HUDEP-2 (cell line): ENCODE data around the gene RPS29.

Source experiments
- DNase-seq, 76 experiments: peaks; one replicate each; lab custom pipeline; 2025; ENCODE audit not compliant: unreplicated experiment in 76 of 76; lab: John Stamatoyannopoulos, UW

RPS29 gene

DNA sequence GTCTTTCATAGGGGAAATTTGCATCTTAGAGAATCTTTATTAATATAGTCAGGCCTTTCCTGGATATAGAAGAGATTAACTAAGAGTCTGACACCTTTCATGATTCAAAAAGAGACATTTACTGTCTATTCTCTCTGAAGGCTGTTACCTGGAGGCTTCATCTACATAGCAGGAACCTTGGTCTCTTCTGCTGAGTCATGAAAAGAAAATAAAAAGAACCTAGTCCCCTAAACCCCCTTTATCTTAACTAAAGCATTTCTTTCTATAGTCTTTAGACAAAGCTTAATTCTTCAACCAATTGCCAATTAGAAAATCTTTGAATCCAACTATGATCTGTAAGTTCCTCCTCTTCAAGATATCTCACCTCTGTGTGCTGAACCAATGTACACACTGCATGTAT lies 33.1 kb downstream of the RPS29 start:
- DNase-seq, result no peak

DNA sequence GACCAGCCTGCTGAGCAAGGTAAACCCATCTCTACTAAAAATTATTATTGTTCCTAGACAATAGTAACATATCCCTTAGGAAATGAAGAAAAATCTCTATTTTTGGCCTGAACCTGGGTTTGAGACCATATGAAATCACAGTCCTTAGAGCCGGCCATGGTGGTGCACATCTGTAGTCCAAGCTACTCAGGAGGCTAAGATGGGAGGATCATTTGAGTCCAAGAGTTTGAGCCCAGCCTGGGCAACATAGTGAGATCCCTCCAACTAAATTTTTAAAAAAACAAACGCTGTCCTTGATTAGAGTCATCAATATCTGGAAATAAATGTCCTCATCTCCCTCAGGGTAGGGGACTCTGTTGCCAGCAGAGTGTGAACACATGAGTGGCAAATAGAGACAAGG lies 34.6 kb downstream of the RPS29 start:
- DNase-seq, result no peak

DNA sequence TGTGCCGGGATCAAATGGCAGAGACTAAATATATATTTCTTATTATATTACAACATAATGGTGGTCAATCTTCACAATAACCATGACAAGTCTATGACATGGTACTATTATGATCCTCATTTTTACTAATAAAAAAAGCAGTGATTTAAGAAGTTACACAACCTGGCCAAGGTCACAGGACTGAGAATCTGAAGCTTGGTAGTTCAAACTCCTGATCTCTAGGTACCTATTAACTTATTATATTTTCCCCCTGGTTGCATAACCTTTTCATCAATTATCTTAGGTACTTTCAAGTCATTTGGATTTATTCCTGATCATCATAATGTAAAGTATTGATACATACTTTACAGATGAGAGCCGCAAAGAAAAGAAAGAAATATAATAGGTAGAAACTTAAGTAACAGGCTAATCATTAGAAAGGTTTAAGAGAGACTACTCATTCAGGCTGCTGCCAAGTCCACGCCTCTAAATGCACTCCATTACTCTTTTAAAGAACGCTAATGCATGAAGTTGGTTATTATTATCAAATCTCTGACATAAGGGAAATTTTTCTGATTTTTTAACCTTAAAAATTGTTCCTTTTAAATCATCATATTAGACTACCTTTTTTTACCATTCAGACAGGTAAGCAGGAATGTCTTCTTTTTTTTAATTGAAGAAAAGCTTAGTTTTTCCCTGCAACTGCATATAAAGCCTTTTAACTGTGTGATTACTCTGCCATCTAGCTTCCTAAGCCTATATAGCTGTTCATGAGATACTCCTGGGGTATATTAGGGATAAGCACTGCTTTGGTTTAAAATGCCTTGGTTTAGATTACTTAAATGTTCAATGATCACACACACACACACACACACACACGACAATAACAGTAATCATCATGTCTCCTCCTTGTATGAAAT lies 35.6 kb downstream of the RPS29 start:
- no peak for DNase-seq

DNA sequence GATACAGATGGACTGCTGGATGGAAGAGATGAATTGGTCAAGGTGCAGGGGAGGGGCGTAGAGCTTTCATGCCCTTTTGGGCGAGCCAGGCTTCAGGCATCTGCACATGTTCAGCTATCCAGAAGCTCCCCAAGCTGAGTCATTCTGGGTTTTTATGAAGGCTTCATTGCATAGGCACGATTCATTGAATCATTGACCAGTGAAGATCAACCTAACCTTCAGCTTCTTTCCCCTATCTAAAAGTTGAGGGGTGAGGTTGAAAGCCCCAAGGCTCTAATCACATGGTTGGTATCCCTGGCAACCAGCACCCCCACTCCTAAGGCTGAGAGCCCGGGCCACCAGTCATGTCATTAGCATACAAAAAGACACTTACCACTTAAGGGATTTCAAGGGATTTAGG lies 36.3 kb downstream of the RPS29 start:
- DNase-seq, result no peak

DNA sequence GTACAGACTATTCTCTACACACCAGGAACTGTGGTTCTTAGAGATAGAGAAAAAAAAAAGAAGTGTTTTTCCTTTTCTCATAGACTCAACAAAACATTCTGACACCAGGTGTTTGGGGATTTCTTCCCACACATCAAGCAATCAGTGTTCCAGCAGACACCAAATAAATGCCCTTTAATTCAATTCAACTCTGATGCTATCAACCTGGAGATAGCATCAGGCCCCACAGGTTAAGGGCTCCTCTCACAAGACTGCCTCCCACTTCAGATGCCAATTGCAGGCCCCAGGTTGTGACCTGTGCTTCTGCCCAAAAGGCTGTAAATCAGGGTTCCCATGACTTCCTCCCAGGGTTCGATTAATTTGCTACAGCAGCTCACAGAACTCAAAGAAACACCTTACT lies 36.7 kb downstream of the RPS29 start:
- DNase-seq, result no peak

DNA sequence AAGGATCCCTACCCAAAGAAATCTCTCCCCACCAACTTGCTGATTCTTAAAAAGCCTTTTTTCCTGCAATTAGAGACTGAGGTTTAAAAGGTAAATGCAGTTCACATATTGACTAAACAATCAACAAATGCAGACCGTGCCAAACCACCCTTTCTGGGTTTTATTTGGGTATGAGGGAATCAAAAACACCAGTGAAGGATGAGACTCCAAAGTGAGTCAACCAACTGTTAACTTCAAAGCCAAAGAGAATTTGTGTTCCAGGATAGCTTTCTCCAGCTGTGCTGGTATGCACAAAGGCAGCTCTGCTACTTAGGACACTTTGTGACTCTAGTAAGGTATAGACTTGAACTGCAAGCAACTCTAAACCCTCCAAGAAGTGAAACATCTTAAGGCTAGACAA lies 39.4 kb downstream of the RPS29 start:
- DNase-seq, result no peak

DNA sequence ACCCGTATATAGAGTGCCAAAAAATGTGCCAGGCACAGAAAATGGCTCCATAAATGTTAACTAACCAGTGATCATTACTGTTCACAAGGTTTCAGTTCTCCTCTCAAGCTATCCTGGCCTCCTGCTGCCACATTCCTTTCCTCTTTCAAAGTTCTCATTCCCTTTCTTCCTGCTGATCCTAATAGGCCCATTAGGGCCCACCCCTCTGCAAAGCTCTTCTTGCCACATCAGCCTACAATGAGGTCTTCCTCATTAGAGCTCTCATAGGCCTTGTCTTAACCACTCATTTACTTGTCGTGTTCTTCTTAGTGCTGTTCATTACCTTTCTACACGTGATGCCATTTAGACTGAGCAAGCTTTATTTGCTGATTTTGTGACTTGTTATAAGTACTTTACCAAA lies 40.5 kb downstream of the RPS29 start:
- no peak for DNase-seq

DNA sequence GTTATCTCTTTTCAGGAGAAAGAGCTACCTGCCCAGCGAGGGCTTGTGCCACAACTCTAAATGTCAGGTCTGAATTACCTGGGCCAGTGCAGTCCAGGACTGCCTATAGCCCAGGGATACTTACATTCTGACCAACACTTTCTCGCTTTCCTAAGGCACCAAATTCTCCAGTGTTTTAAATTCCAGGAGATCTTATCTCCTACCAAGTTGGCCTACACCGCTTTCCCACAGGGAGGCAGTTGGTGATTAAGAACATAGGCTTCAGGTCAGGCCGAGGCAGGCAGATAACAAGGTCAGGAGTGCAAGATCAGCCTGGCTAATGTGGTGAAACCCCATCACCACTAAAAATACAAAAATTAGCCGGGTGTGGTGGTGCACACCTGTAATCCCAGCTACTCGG lies 41.1 kb downstream of the RPS29 start:
- DNase-seq, result peak in 1 of 76 experiments; percentile 11

DNA sequence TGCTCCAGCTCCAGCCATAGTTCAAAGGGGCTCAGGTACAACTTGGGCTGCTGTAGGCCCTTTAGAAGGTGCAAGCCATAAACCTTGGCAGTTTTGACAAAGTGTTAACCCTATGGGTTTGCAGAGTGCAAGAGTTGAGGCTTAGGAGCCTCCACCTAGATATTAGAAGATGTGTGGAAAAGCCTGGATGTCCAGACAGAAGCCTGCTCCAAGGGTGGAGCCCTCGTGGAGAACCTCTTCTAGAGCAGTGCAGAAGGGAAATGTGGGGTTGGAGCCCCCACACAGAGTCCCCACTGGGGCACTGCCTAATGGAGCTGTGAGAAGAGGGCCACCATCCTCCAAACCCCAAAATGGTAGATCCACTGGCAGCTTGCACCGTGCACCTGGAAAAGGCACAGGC lies 45.1 kb downstream of the RPS29 start:
- no peak for DNase-seq

DNA sequence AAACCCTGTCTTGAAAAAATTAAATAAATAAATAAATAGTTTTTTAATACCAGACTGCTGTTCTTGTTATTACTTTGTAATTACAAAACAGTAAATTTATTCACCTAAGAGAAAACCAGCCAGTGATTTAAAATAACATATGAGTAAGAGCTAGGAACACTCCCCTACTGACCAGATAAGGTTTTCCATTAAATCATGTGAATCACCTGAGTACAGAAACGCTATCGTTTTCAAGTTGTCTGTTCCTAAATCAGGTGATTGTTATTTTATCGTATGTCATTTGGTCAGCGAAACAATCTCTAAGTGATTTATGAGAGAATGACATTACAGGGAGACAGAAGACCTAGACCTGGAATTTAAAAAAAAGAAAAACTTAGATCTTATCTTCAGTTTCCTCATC lies 47.3 kb downstream of the RPS29 start:
- DNase-seq, result no peak
